ENCODE data around the gene GADD45GIP1. TPM values are rescaled to one million over a fixed set of nuclear protein-coding genes. Genes with fewer than 3 reads are reported as not detected.

GADD45GIP1 gene
- total and polyA plus RNA-seq, 10 of the 15 experiments (the other 5 are each of a cell fraction or from before 2014, with no cell fraction given), result 5.1 to 136 (median 30.1) TPM

DNA sequence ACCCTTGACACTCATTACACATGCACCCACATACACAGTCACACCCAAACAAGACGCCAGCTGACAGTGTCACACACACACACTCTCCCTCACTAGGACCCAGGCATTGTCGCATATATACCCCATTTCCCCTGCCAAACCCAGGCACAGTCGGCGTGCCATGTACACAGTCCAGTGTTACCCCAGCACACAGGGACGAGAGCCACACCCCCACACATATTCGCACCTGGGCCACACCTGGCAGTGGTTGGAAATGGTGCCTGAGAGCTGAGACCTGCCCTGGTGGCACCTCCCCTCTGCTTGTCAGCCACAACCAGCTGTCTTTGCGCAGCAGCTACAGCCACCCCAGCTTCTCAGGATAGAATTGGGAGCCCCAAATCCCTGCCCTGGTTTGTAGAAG is 47.2 kb upstream of the GADD45GIP1 start:
- Histone ChIP-seq H3K4me2 (ENCODE audit: control insufficient read depth, insufficient read depth) (no peak overlapping the region), H3K79me2 (ENCODE audit: control insufficient read depth, insufficient read depth, low read length) (no peaks in the 10 kb centered on the region), H3K9ac (ENCODE audit: control insufficient read depth, insufficient read depth, low read length) (no peak overlapping the region), H4K20me1 (ENCODE audit: control insufficient read depth, insufficient read depth) (no peaks in the 10 kb centered on the region), H3K4me1 (ENCODE audit: control insufficient read depth, insufficient read depth, low read length) (no peaks in the 10 kb centered on the region), H3K9me3 (replicated peaks; ENCODE audit: control insufficient read depth, insufficient read depth, low read length) (no peaks in the 10 kb centered on the region), H3K27me3 (replicated peaks in 1 of 2; ENCODE audit: control insufficient read depth in 2 of 2, insufficient read depth in 2 of 2, low read length in 1 of 2) (no peaks in the 10 kb centered on the region; a peak in 2 of 4 replicates), H2AFZ (ENCODE audit: control insufficient read depth, low read depth, low read length) (no peak overlapping the region), H3K4me3 (no peak overlapping the region), H3K36me3 (ENCODE audit: control insufficient read depth in 2 of 2, insufficient read depth in 2 of 2, low read length in 1 of 2) (no peaks in the 10 kb centered on the region), H3K27ac (ENCODE audit: control insufficient read depth, insufficient read depth) (no peak overlapping the region)
- no TSS peak for BruUV-seq (replicated peaks)
- TF ChIP-seq CREM (IDR thresholded peaks at IDR 0.05; ENCODE audit: low read depth), result no peak
- no peak for TF ChIP-seq MEF2B (IDR thresholded peaks at IDR 0.05; ENCODE audit: partially characterized antibody, poor library complexity, severe bottlenecking)
- no peak for TF ChIP-seq ZBED1 (IDR thresholded peaks at IDR 0.05; ENCODE audit: borderline replicate concordance)
- no peak for TF ChIP-seq EP300 (IDR thresholded peaks at IDR 0.05; ENCODE audit: borderline replicate concordance in 1 of 2, control insufficient read depth in 1 of 2, low read depth in 2 of 2, low read length in 2 of 2)
- TF ChIP-seq TAF1 (IDR thresholded peaks at IDR 0.05; ENCODE audit: borderline replicate concordance, low read depth, low read length), result no peak
- TF ChIP-seq EZH2 (IDR thresholded peaks at IDR 0.05; ENCODE audit: borderline replicate concordance, control insufficient read depth, low read depth, low read length), result no peak
- TF ChIP-seq NRF1 (conservative IDR thresholded peaks at IDR 0.05; ENCODE audit: low read depth, low read length), result no peak
- DNase-seq (ENCODE audit: low read depth, low spot score), result no peak
- WGBS (ENCODE audit: insufficient coverage, insufficient replicate concordance, low lambda C conversion rate, missing lambda C conversion rate), result 38% methylated on average over 7 of the region's 7 CpGs
- in situ Hi-C loops (cut with MboI), result no loop called here
- CTCF ChIA-PET, result interaction anchor here (1.6 to 2.1 kb wide), 3 partner anchors 27 to 39 kb away, joined by 5 to 6 read pairs (median 6); no protein-coding TSS in a partner anchor
- POLR2A ChIA-PET, result no interaction called here
- ATAC-seq, result no peak
- intact Hi-C loops (cut with micrococcal nuclease; ENCODE audit: unreplicated experiment), result no loop called here
- RAD21 ChIA-PET (ENCODE audit: unreplicated experiment), result no interaction called here
- SMC1A ChIA-PET (ENCODE audit: uncharacterized antibody, unreplicated experiment), result no interaction called here
- no peak for FAIRE-seq

DNA sequence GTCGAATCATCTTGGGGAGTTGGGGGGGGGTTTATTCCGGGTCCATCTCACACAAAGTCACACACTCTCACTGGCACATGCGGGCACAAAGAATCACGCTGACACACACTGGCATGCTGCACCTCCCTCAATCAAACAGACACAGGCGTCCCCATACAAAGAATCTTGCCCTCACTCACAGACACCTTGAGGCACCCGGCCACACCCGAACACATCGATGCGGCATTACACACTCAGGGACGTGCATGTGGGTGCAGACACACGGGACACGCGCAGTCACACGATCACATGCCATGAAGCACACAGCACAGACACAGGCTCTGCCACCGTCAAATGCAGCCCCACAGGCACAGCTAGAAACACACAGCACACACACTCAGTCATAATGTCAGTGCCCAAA is 46.1 kb upstream of the GADD45GIP1 start:
- BruUV-seq (replicated peaks), result no TSS peak
- DNase-seq (ENCODE audit: low read depth, low spot score) (no peak), FAIRE-seq (no peak), ATAC-seq (no peak)
- ChIA-PET CTCF (interaction anchor here (1.8 kb wide), 1 partner anchor 26 kb away, joined by 5 read pairs; no protein-coding TSS in a partner anchor), SMC1A (ENCODE audit: uncharacterized antibody, unreplicated experiment) (no interaction called here), RAD21 (ENCODE audit: unreplicated experiment) (no interaction called here), POLR2A (interaction anchor here (0.5 kb wide), 1 partner anchor 46 kb away, joined by 3 read pairs; no protein-coding TSS in a partner anchor)
- Histone ChIP-seq H3K4me1 (ENCODE audit: control insufficient read depth, insufficient read depth, low read length) (no peaks in the 10 kb centered on the region), H3K27me3 (replicated peaks in 1 of 2; ENCODE audit: control insufficient read depth in 2 of 2, insufficient read depth in 2 of 2, low read length in 1 of 2) (no peaks in the 10 kb centered on the region; a peak in 2 of 4 replicates), H3K79me2 (ENCODE audit: control insufficient read depth, insufficient read depth, low read length) (no peaks in the 10 kb centered on the region), H3K27ac (ENCODE audit: control insufficient read depth, insufficient read depth) (no peak overlapping the region), H3K9ac (ENCODE audit: control insufficient read depth, insufficient read depth, low read length) (no peak overlapping the region), H3K4me2 (ENCODE audit: control insufficient read depth, insufficient read depth) (no peak overlapping the region), H2AFZ (ENCODE audit: control insufficient read depth, low read depth, low read length) (no peak overlapping the region), H3K4me3 (no peak overlapping the region), H3K36me3 (ENCODE audit: control insufficient read depth in 2 of 2, insufficient read depth in 2 of 2, low read length in 1 of 2) (no peaks in the 10 kb centered on the region), H3K9me3 (replicated peaks; ENCODE audit: control insufficient read depth, insufficient read depth, low read length) (no peaks in the 10 kb centered on the region), H4K20me1 (ENCODE audit: control insufficient read depth, insufficient read depth) (no peaks in the 10 kb centered on the region)
- TF ChIP-seq KLF5 (IDR thresholded peaks at IDR 0.05; ENCODE audit: partially characterized antibody) (no peak), CBFB (IDR thresholded peaks at IDR 0.05; ENCODE audit: low read depth) (no peak), SIX5 (IDR thresholded peaks at IDR 0.05; ENCODE audit: low read depth, low read length, severe bottlenecking) (no peak), TARDBP (IDR thresholded peaks at IDR 0.05; ENCODE audit: borderline replicate concordance) (no peak), RELA (IDR thresholded peaks at IDR 0.05; ENCODE audit: borderline replicate concordance, partially characterized antibody) (no peak), YBX1 (IDR thresholded peaks at IDR 0.05) (no peak), ELK1 (IDR thresholded peaks at IDR 0.05; ENCODE audit: low read depth, low read length) (no peak), PAX5 (IDR thresholded peaks at IDR 0.05; ENCODE audit: borderline replicate concordance, low read depth, low read length) (no peak)
- 63% methylated on average over 15 of the region's 15 CpGs for WGBS (ENCODE audit: insufficient coverage, insufficient replicate concordance, low lambda C conversion rate, missing lambda C conversion rate)
- intact Hi-C loops (cut with micrococcal nuclease; ENCODE audit: unreplicated experiment), result no loop called here
- in situ Hi-C loops (cut with MboI), result no loop called here
